Mucosa of descending colon (tissue), 3 donors: ENCODE measurements around the gene POLR2I. TPM values are rescaled to one million over a fixed set of nuclear protein-coding genes. Genes with fewer than 3 reads are reported as not detected.
A peak's percentile ranks its signal among the peaks of the same experiment; 100 is the strongest.
"Not testable (repeated sequence)": the region's sequence is repeated elsewhere in the genome, so short reads cannot be mapped to it uniquely, and the experiment has no call there.

Source experiments
- ATAC-seq: fragments of 200-7000 bp; cut with Tn5 transposase; one replicate; pipeline ENCODE4 v1.9.1; 2020; ENCODE audit warnings: mild to moderate bottlenecking, moderate library complexity
- DNase-seq, 3 donors: peaks; one replicate each; pipeline ENCODE4 v3.0.0-alpha.2; 2020
- H3K36me3 ChIP-seq: fragments of 200-600 bp; one replicate; pipeline ENCODE4 v1.8.0; 2021; ENCODE audit warnings: low read depth, mild to moderate bottlenecking
- H3K4me1 ChIP-seq: fragments of 200-600 bp; one replicate; pipeline ENCODE4 v1.8.0; 2021; ENCODE audit warnings: low read depth, mild to moderate bottlenecking
- H3K4me3 ChIP-seq: fragments of 200-600 bp; one replicate; pipeline ENCODE4 v1.8.0; 2021; ENCODE audit warnings: mild to moderate bottlenecking
- H3K9me3 ChIP-seq: fragments of 200-600 bp; one replicate; pipeline ENCODE4 v1.8.0; 2021; ENCODE audit warnings: mild to moderate bottlenecking
- CTCF ChIP-seq: fragments of 200-600 bp; IDR thresholded peaks from one replicate; pipeline ENCODE4 v1.8.0; 2022; ENCODE audit warnings: antibody characterized with exemption, mild to moderate bottlenecking
- intact Hi-C, 2 donors: fragments of 100-400 bp; cut with DNase I in 1 of 2; cut with micrococcal nuclease in 1 of 2; formaldehyde crosslinking; loops; one replicate each; pipeline versions ENCODE4 v1.11.0 to v1.11.1; 2022; cut with DNase I, micrococcal nuclease
- total RNA-seq, 3 donors: library from RNA; stranded (reverse); fragmentation: NEBNext Ultra II Directional in 2 of 3; extraction: Animal tissue kit (Norgen Biotek cat#: 25700) in 2 of 3; gene quantifications; one replicate each; pipeline versions ENCODE4 v1.2.1 to v1.2.4, GENCODE V29; 2021 to 2023
- donor health status: DM: no; HTN: no; CAD: no; lungs with moderate emphysema.
- donor health status: DM: no; HTN: no; CAD: no.
- donor health status: DM: no; HTN: yes; CAD: no.

The POLR2I gene
- total RNA-seq, 3 donors from 2014 or later = 42.7 to 66.4 (median 47.4) TPM

- Histone ChIP-seq H3K9me3 (no peaks in the 10 kb centered on the region), H3K36me3 (peaks cover 11% of the 10 kb centered on the region), H3K4me3 (peak overlapping the region; percentile 84), H3K4me1 (peaks cover 12% of the 10 kb centered on the region)
- ATAC-seq (no peak), DNase-seq (no peak)
- TF ChIP-seq CTCF = no peak
- intact Hi-C loops = no loop called here
These were observed 24.4 kb upstream of the POLR2I start for GRCh38 chr19:36139120-36139472.

- peak in 2 of 3 donors; percentile 73 for DNase-seq
- H3K4me3 ChIP-seq = no peak overlapping the region
- no peaks in the 10 kb centered on the region for H3K9me3 ChIP-seq
- H3K36me3 ChIP-seq = no peaks in the 10 kb centered on the region
- peaks cover 12% of the 10 kb centered on the region for H3K4me1 ChIP-seq
- ATAC-seq = peak; percentile 47
- no peak for TF ChIP-seq CTCF
- intact Hi-C loops = no loop called here
These were observed 22.4 kb upstream of the POLR2I start for GRCh38 chr19:36136964-36137686.

- H3K4me1 ChIP-seq, DNase-seq, ATAC-seq, H3K9me3 ChIP-seq, intact Hi-C loops, H3K4me3 ChIP-seq, H3K36me3 ChIP-seq: not testable (repeated sequence)
These were observed 20.2 kb upstream of the POLR2I start for GRCh38 chr19:36134867-36135266.

GRCh38 chr19:36131221-36131620 is 16.5 kb upstream of the POLR2I start:
- H3K9me3 ChIP-seq, H3K4me3 ChIP-seq, DNase-seq, ATAC-seq, H3K36me3 ChIP-seq, intact Hi-C loops: not testable (repeated sequence)
- peaks cover 20% of the 10 kb centered on the region for H3K4me1 ChIP-seq

GRCh38 chr19:36128392-36128736 is 13.7 kb upstream of the POLR2I start:
- ATAC-seq = peak; percentile 59
- Histone ChIP-seq H3K36me3 (peaks cover 4% of the 10 kb centered on the region), H3K9me3 (no peaks in the 10 kb centered on the region), H3K4me1 (peaks cover 20% of the 10 kb centered on the region), H3K4me3 (peak overlapping the region; percentile 12)
- intact Hi-C loops = loop anchor here in 1 of 2 donors (5.0 kb wide), 1 partner anchor 44 kb away; no protein-coding TSS in a partner anchor
- TF ChIP-seq CTCF = no peak
- peak in 2 of 3 donors; percentile 64 to 71 for DNase-seq

- intact Hi-C loops = loop anchor here in 1 of 2 donors (5.0 kb wide), 1 partner anchor 47 kb away; no protein-coding TSS in a partner anchor
- DNase-seq = no peak
These were observed 10.9 kb upstream of the POLR2I start for GRCh38 chr19:36125557-36125956.

More at GRCh38 chr19:36125557-36125956, 10.9 kb upstream of the POLR2I start:
- Histone ChIP-seq H3K36me3 (peaks cover 8% of the 10 kb centered on the region), H3K4me3 (no peak overlapping the region), H3K4me1 (peaks cover 20% of the 10 kb centered on the region), H3K9me3 (no peaks in the 10 kb centered on the region)
- no peak for TF ChIP-seq CTCF
- no peak for ATAC-seq
